ENCODE results near the gene IDH3G.

IDH3G gene

GRCh38 chrX:153791104-153791852, 2.9 kb downstream of the IDH3G start:
- DNase-seq (ENCODE audit: low read depth in 2 of 2): no peak

DNA sequence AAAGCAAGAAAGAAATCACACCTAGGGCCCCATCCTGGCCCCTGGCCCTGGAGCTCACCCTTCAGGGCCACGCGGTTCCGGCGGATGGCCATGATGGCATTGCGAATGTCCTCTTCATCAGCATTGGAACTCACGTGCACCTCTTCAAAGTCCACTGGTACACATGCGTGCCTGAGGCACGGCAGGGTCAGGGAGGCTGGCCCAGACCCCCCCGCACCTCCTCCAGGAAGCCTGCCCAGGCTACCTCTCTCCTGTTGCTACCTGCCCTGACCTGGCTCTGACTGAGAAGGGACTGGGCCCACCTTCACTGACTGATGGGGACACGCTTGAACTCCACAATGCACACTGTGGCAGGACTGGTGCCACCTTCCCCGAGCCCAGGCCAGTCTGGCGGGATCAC, 4.5 kb downstream of the IDH3G start:
- no peak for DNase-seq (ENCODE audit: low read depth in 2 of 2)

GRCh38 chrX:153786669-153787068, 7.5 kb downstream of the IDH3G start:
- no peak for DNase-seq (ENCODE audit: low read depth in 2 of 2)

DNA sequence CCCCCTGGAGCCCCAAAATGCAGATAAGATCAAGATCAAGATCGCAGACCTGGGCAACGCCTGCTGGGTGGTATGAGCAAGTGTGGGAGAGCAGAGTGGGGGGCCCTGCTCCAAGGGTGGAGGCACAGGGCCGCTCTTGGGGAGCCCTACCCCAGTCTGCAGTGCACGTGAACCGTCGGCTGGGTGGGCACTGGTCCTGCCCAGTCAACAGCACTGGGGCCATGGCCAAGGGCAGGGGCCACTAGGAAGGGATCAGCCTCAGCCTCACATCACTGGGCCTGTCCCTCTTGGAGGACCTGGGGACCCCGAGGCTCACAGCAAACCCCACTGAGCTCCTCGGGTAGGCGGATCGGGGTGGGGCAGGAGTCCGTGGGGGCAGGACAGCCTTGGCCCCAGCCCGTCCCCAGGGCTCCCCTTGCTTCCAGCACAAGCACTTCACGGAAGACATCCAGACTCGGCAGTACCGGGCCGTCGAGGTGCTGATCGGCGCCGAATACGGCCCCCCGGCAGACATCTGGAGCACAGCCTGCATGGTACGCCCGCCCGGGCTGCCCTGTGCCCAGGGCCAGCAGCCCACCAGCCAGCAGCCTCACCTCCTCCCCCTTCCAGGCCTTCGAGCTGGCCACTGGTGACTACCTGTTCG, 9.7 kb downstream of the IDH3G start:
- DNase-seq (ENCODE audit: low read depth in 2 of 2): no peak

DNA sequence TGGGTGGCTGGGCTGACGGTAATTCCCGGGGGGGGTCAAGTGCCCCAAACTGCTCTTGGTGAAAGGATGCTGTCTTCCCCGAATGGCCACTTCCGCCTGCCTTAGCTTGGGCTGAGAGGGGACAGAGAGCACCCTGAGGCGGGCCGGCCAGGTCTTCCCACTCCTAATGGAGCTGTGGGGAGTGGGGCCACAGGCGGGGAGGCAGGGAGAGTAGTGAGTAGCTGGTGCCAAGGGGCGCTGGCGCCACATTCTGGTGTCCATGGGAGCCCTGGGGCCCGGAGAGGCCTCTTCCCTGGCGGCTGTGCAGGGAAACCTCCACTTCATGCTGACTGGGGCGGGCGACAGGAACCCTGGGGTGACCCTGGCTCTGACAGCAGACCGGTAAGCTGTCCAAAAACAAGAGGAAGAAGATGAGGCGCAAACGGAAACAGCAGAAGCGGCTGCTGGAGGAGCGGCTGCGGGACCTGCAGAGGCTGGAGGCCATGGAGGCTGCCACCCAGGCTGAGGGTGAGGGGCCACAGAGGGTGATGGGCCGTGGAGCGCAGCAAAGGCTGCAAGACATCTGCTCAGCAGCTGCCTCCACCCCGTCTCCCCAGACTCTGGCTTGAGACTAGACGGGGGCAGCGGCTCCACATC, 10.7 kb downstream of the IDH3G start:
- DNase-seq (ENCODE audit: low read depth in 2 of 2): no peak

DNA sequence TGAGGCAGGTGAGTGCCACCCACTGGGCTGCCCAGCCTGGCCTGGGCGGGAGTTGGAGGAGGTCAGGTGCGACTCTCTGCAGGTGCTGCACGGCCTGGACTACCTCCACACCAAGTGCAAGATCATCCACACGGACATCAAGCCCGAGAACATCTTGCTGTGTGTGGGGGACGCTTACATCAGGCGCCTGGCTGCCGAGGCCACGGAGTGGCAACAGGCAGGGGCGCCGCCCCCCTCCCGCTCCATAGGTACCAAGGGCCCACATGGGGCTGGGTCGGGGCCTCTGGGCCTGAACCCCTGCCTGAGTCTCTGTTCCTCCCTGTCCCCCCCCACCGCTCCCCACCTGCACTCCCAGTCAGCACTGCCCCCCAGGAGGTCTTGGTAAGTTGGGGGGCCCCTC, 11.3 kb downstream of the IDH3G start:
- no peak for DNase-seq (ENCODE audit: low read depth in 2 of 2)

DNA sequence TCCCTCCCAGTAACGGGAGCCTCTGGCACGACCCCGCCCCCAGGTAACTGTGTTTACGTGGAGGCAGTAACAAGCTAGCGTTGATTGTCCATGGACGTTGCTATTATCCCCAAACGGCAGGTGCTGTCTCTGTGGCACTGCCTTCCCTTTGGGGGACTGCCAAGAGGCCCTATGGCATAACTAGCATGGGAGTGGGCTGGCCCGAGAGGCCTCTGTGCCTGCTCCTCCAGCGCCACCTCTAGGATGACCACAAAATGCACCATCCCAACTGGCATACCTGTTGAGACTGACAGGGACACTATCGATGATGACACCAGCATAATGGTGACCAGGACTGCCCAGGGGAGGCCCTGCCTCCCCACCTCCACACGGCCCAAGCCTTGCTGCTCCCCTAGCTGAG, 11.9 kb downstream of the IDH3G start:
- DNase-seq (ENCODE audit: low read depth in 2 of 2): no peak

GRCh38 chrX:153781428-153782047, 12.6 kb downstream of the IDH3G start:
- no peak for DNase-seq (ENCODE audit: low read depth in 2 of 2)

DNA sequence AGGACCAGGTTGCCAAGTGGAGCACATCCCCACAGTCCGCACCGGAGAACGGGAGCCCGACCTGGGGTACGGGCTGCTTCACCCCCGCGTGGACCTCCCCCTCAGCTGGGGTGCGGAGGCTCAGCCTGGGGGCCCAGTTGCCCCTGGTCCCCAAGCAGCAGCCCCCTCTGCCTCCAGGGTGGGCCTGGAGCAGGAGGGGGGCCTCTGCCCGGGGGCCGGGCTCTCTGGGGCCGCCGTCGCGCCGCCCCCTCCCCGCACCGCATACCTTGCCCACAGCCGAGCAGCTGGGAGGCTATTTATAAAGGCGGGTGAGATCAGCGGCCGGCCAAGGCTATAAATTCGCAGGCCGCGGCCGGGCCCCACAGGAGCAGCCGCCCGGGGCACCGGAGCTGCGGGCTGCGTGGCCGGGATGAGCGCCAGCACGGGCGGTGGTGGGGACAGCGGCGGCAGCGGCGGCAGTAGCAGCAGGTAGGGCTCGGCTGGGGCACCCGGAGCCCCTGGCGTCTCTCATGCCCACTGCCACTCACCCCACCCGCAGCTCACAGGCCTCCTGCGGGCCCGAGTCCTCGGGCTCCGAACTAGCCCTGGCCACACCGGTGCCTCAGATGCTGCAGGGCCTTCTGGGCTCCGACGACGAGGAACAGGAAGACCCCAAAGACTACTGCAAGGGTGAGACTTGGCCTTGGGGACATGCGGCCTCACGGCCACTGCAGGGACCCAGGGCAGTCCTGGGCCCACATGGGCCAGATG, 13.3 kb downstream of the IDH3G start, which contains the start of gene SRPK3:
TSS of gene SRPK3 (plus strand) at position 364 of the 750 bp plus-strand sequence. CDS start at position 410, 46 bp downstream.
- DNase-seq (ENCODE audit: low read depth in 2 of 2): no peak

- no peak for DNase-seq (ENCODE audit: low read depth in 2 of 2)
Measured at GRCh38 chrX:153779891-153780677, 14.1 kb downstream of the IDH3G start.

DNA sequence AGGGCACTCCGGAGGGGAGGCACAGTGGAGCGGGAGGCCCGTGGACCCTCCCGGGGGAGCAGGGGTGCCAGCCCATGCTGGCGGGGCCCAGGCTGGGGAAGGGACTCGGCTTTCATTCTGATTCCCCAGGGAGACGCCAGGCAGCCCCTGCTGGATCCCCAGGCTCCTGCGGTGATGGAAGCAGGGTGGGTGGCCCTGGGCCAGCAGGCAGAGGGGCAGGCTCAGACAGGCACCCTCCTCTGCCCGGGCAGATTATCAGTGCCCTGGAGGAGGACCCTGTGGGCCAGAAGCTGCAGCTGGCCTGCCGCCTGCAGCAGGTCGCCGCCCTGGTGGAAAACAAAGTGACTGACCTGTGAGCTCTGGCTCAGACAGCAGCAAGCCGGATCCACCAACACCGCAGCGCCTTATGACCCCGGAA, 15.5 kb downstream of the IDH3G start:
- DNase-seq (ENCODE audit: low read depth in 2 of 2): no peak

DNA sequence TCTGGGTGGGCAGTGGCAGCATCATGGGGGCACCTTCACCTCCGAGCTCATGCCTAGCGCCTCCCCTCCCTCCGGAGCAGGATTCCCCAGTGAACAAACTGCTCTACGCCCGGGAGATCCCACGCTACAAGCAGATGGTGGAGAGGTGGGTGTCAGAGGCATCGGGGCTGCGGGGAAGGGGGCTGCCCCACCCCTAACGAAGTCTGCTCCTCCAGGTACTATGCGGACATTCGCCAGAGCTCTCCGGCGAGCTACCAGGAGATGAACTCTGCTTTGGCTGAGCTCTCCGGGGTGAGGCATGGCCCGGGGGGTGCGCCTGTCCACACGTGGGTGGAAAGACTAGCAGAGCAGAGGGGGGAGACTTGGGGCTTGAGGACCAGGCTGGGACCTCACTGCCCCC, 16.0 kb downstream of the IDH3G start:
- no peak for DNase-seq (ENCODE audit: low read depth in 2 of 2)

GRCh38 chrX:153777261-153778090, 16.7 kb downstream of the IDH3G start:
- no peak for DNase-seq (ENCODE audit: low read depth in 2 of 2)

DNA sequence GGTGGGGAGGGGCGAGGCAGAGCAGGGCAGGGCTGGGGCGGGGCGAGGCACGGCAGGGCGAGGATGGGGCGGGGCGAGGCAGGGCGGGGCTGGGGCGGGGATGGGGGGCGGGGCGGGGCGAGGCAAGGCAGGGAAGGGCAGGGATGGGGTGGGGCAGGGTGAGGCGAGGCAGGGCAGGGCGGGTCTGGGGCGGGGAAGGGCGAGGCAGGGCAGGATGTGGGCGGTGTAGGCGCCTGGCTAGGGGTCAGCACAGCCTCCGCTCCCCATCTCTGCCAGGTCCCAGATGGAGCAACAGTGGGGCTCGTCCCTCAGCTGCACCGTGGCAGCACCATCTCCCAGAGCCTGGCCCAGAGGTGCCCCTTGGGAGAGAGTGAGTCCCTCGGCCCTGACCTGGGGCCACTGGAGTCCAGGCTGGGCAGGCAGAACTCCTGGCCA, 17.5 kb downstream of the IDH3G start:
- DNase-seq (ENCODE audit: low read depth in 2 of 2): no peak

DNA sequence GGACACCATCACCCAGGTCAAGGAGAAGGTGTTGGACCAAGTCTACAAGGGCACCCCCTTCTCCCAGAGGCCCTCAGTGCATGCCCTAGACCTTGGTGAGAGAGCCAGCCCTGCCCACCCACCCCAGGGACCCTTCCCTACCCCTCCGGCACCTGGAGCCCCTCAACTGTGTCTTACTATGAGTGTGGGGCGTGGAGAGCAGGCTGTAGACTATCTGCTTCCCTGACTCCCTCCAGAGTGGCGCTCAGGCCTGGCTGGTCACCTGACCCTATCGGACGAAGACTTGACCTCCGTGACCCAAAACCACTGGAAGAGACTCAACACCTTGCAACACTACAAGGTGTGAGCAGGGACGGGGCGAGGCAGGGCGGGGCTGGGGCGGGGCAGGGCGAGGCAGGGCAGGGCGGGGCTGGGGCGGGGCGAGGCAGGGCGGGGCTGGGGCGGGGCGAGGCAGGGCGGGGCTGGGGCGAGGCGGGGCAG, 18.0 kb downstream of the IDH3G start:
- no peak for DNase-seq (ENCODE audit: low read depth in 2 of 2)

DNA sequence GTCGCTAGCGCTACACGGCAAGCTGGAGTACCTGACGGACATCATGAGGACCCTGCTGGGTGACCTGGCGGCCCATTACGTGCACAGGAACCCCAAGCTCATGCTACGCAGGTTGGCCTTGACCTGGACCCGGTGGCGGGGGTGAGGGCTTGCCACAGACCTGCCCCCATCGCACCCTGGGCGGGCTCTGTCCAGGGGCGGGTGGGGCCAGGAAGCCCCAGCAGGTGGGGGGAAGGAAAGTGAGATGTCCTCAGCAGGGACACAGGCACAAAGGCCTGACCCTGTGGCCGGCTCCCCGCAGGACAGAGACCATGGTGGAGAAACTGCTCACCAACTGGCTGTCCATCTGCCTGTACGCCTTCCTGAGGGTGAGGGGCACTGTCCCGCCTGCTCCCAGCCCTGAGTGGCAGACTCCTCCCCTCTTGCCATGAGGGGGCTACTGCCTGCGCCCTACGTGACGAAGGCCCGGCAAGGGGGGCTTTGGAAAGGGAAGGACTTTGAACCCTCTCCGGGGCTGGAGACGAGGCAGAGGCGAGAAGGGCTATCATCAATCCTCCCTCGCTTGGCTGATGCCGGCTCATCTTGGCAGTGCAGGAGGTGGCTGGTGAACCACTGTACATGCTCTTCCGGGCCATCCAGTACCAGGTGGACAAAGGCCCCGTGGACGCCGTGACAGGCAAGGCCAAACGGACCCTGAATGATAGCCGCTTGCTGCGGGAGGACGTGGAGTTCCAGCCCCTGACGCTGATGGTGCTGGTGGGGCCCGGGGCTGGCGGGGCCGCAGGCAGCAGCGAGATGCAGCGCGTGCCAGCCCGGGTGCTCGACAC, 18.7 kb downstream of the IDH3G start:
- DNase-seq (ENCODE audit: low read depth in 2 of 2): no peak

DNA sequence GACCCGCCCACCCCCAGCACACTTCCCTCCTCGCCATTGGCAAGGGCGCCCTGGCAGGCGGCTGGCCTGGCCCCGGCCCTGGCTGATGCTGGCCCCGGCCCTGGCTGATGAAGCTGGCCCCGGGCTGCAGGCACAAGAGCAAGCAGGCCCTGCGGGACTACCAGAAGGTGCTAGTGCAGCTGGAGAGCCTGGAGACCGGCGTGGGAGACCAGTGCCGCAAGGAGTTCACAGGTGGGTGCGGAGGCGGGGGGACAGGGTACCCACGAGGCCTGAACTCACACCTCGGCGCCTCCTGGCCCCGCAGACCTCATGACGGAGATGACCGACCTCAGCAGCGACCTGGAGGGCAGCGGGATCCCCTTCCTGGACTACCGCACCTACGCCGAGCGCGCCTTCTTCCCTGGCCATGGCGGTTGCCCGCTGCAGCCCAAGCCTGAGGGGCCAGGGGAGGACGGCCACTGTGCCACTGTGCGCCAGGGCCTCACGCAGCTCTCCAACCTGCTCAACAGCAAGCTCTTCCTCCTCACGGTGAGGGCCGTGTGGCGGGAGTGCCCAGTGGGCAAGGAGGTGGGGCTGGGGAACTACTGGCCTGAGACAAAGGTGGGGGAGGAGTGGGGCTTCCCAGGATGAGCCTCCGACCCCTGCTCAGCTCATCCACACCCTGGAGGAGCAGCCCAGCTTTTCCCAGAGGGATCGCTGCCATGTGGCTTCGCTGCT, 19.4 kb downstream of the IDH3G start:
- no peak for DNase-seq (ENCODE audit: low read depth in 2 of 2)

Measured in stimulated activated CD4-positive, alpha-beta T cell treated with anti-CD3 and anti-CD28 coated beads, Interleukin-4, amount 100 ng/mL, for 48 hours (primary cell).